IgD-negative memory B cell (primary cell): Measurements from ENCODE around the gene MIEF1. TPM values are rescaled to one million over a fixed set of nuclear protein-coding genes. Genes with fewer than 3 reads are reported as not detected.

Experiments
- H3K27ac Mint-ChIP-seq, 3 donors: one replicate each; pipeline ENCODE4 v1.8.0; 2020 to 2022; ENCODE audit warnings: mild to moderate bottlenecking in 3 of 3, mixed read lengths in 3 of 3, moderate library complexity in 1 of 3
- H3K27me3 Mint-ChIP-seq: one replicate; pipeline ENCODE4 v1.8.0; 2021; ENCODE audit warnings: mixed read lengths
- H3K36me3 Mint-ChIP-seq: one replicate; pipeline ENCODE4 v1.8.0; 2020; ENCODE audit warnings: mild to moderate bottlenecking, mixed read lengths
- H3K4me1 Mint-ChIP-seq, 3 donors: one replicate each; pipeline ENCODE4 v1.8.0; 2020 to 2022; ENCODE audit warnings: mixed read lengths in 3 of 3, mild to moderate bottlenecking in 1 of 3
- H3K4me3 Mint-ChIP-seq, 4 donors: one replicate each; pipeline ENCODE4 v1.8.0; 2020 to 2022; ENCODE audit warnings: mild to moderate bottlenecking in 4 of 4, mixed read lengths in 4 of 4, moderate library complexity in 3 of 4
- H3K9me3 Mint-ChIP-seq, 3 donors: one replicate each; pipeline ENCODE4 v1.8.0; 2020 to 2021; ENCODE audit warnings: mixed read lengths in 3 of 3, mild to moderate bottlenecking in 1 of 3
- polyA plus RNA-seq: library from polyadenylated mRNA; unstranded; fragments of 300-500 nt; fragmentation: Illumina TruSeq; gene quantifications from one replicate; pipeline ENCODE4 v1.2.3, GENCODE V29; 2021

MIEF1 gene
- polyA plus RNA-seq, 1 donor from 2014 or later: 24.8 TPM

- no peak overlapping the region for H3K4me3 Mint-ChIP-seq
- H3K9me3 Mint-ChIP-seq: no peaks in the 10 kb centered on the region
- peaks cover 29% of the 10 kb centered on the region for H3K27me3 Mint-ChIP-seq
- H3K36me3 Mint-ChIP-seq: no peaks in the 10 kb centered on the region
- no peak overlapping the region for H3K27ac Mint-ChIP-seq
- H3K4me1 Mint-ChIP-seq: peaks cover 0 to 2% (median 0%) of the 10 kb centered on the region in 3 donors
Observed at GRCh38 chr22:39554151-39554550, 52.1 kb downstream of the MIEF1 start.

- H3K9me3 Mint-ChIP-seq: no peaks in the 10 kb centered on the region
- no peaks in the 10 kb centered on the region for H3K36me3 Mint-ChIP-seq
- peak overlapping the region in 1 of 3 donors; percentile 63 for H3K27ac Mint-ChIP-seq
- peaks cover 0 to 2% (median 2%) of the 10 kb centered on the region in 3 donors for H3K4me1 Mint-ChIP-seq
- peak overlapping the region in 2 of 4 donors; percentile 57 to 74 for H3K4me3 Mint-ChIP-seq
- peaks cover 34% of the 10 kb centered on the region for H3K27me3 Mint-ChIP-seq
Observed at GRCh38 chr22:39556970-39557841, 55.1 kb downstream of the MIEF1 start.

- no peaks in the 10 kb centered on the region for H3K36me3 Mint-ChIP-seq
- no peaks in the 10 kb centered on the region for H3K9me3 Mint-ChIP-seq
- peak overlapping the region in 1 of 4 donors; percentile 60 for H3K4me3 Mint-ChIP-seq
- peaks cover 0 to 2% (median 2%) of the 10 kb centered on the region in 3 donors for H3K4me1 Mint-ChIP-seq
- peaks cover 30% of the 10 kb centered on the region for H3K27me3 Mint-ChIP-seq
- H3K27ac Mint-ChIP-seq: no peak overlapping the region
Observed at GRCh38 chr22:39558254-39558727, 56.2 kb downstream of the MIEF1 start.

GRCh38 chr22:39558950-39559349 is 56.9 kb downstream of the MIEF1 start:
- H3K4me1 Mint-ChIP-seq: peaks cover 0 to 2% (median 2%) of the 10 kb centered on the region in 3 donors
- H3K27ac Mint-ChIP-seq: no peak overlapping the region
- H3K36me3 Mint-ChIP-seq: no peaks in the 10 kb centered on the region
- no peaks in the 10 kb centered on the region for H3K9me3 Mint-ChIP-seq
- no peak overlapping the region for H3K4me3 Mint-ChIP-seq
- peaks cover 30% of the 10 kb centered on the region for H3K27me3 Mint-ChIP-seq

GRCh38 chr22:39559456-39560105 is 57.5 kb downstream of the MIEF1 start:
- Mint-ChIP-seq H3K27ac (peak overlapping the region in 1 of 3 donors; percentile 5), H3K9me3 (no peaks in the 10 kb centered on the region), H3K36me3 (no peaks in the 10 kb centered on the region), H3K4me1 (peaks cover 0 to 2% (median 2%) of the 10 kb centered on the region in 3 donors), H3K27me3 (peaks cover 27% of the 10 kb centered on the region), H3K4me3 (no peak overlapping the region)

GRCh38 chr22:39560127-39560526 is 58.0 kb downstream of the MIEF1 start:
- no peak overlapping the region for H3K4me3 Mint-ChIP-seq
- H3K36me3 Mint-ChIP-seq: no peaks in the 10 kb centered on the region
- H3K27me3 Mint-ChIP-seq: peaks cover 27% of the 10 kb centered on the region
- H3K9me3 Mint-ChIP-seq: no peaks in the 10 kb centered on the region
- H3K27ac Mint-ChIP-seq: peak overlapping the region in 1 of 3 donors; percentile 5
- peaks cover 0 to 2% (median 2%) of the 10 kb centered on the region in 3 donors for H3K4me1 Mint-ChIP-seq

- Mint-ChIP-seq H3K27ac (no peak overlapping the region), H3K4me1 (peaks cover 0 to 9% (median 8%) of the 10 kb centered on the region in 3 donors), H3K4me3 (no peak overlapping the region), H3K27me3 (peaks cover 21% of the 10 kb centered on the region), H3K9me3 (peaks cover 0 to 5% (median 0%) of the 10 kb centered on the region in 3 donors), H3K36me3 (no peaks in the 10 kb centered on the region)
Observed at GRCh38 chr22:39562839-39563489, 60.9 kb downstream of the MIEF1 start.

- Mint-ChIP-seq H3K36me3 (peaks cover 2% of the 10 kb centered on the region), H3K9me3 (peaks cover 0 to 5% (median 0%) of the 10 kb centered on the region in 3 donors), H3K27ac (no peak overlapping the region), H3K27me3 (peaks cover 22% of the 10 kb centered on the region), H3K4me3 (no peak overlapping the region), H3K4me1 (peaks cover 0 to 12% (median 10%) of the 10 kb centered on the region in 3 donors)
Observed at GRCh38 chr22:39563571-39564428, 61.7 kb downstream of the MIEF1 start.

GRCh38 chr22:39565414-39565944 is 63.4 kb downstream of the MIEF1 start:
- H3K9me3 Mint-ChIP-seq: peaks cover 0 to 5% (median 0%) of the 10 kb centered on the region in 3 donors
- H3K4me3 Mint-ChIP-seq: no peak overlapping the region
- H3K27me3 Mint-ChIP-seq: peaks cover 9% of the 10 kb centered on the region
- peaks cover 2% of the 10 kb centered on the region for H3K36me3 Mint-ChIP-seq
- H3K27ac Mint-ChIP-seq: no peak overlapping the region
- peaks cover 0 to 12% (median 10%) of the 10 kb centered on the region in 3 donors for H3K4me1 Mint-ChIP-seq

GRCh38 chr22:39567135-39567946 is 65.3 kb downstream of the MIEF1 start:
- peaks cover 2% of the 10 kb centered on the region for H3K36me3 Mint-ChIP-seq
- peaks cover 0 to 10% (median 9%) of the 10 kb centered on the region in 3 donors for H3K4me1 Mint-ChIP-seq
- peaks cover 10% of the 10 kb centered on the region for H3K27me3 Mint-ChIP-seq
- H3K27ac Mint-ChIP-seq: no peak overlapping the region
- H3K4me3 Mint-ChIP-seq: peak overlapping the region in 2 of 4 donors; percentile 29 to 63
- H3K9me3 Mint-ChIP-seq: peaks cover 0 to 5% (median 0%) of the 10 kb centered on the region in 3 donors
